GM12891 (cell line): ENCODE measurements around the gene VSNL1.

ENCODE experiments used
- PAX5 ChIP-seq: IDR thresholded peaks from 2 replicates; pipeline ENCODE4 v1.6.1; 2011; ENCODE audit warnings: low read length, moderate library complexity, mild to moderate bottlenecking; ENCODE audit not compliant: insufficient read depth, severe bottlenecking
- POLR2A ChIP-seq: IDR thresholded peaks from 2 replicates; pipeline ENCODE4 v1.6.1; 2011; ENCODE audit warnings: low read depth, low read length, control low read depth
- POLR2AphosphoS5 ChIP-seq: IDR thresholded peaks from 2 replicates; pipeline ENCODE4 v1.6.1; 2011; ENCODE audit warnings: low read depth, low read length, control low read depth

DNA sequence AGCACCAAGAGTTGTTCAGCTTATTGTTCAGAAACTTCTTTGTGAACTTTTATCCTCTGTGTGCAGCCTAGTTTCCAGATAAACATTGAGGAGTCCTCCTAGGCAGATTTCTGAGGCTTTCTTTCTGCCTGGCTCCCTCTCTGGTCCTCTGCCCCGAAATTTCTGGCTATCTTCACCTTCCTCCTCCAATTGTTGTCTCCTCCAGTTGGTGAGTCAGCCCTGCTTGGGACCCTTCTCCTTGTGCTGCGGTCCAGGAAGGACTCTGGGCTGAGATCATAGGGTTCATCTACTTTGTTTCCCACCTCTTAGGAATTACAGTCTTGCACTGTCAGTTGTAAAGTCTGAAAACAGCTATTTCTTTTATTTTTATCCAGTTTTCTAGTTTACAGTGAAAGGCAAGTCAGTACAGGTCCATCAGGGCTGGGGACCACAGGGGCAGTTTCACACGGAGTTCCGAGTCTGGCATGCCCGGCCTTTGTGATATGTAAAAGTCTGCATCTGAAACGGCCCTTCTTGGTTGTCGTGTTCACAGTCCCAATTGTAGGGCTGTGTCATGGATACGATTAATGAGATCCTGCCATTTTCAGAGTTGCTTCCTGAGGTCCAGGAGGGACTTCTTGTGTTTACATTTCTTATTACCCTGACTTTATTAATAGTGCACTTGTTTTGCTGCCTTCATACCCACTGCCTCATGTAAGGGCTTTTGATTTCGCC, 112.3 kb downstream of the VSNL1 start:
- no peak for TF ChIP-seq POLR2AphosphoS5
- no peak for TF ChIP-seq POLR2A
- TF ChIP-seq PAX5 = no peak
